Aortic smooth muscle cell (primary cell): ENCODE results near the gene RNF224. TPM values are rescaled to one million over a fixed set of nuclear protein-coding genes. Genes with fewer than 3 reads are reported as not detected.

Experiments used
- total RNA-seq: library from RNA; depleted of rRNA; stranded (reverse); fragments of >200 nt; gene quantifications from 2 replicates; pipeline ENCODE4 v1.2.3, GENCODE V29; 2014

RNF224 gene
- total RNA-seq, 1 donor from 2014 or later, result 0.12 TPM

Other genes with a start within 250 kb of the RNF224 start
- 9.8 and 21.8 TPM in 2 replicates for gene PTGDS, start 250.0 kb upstream of the RNF224 start, total RNA-seq
- 0.44 and 1.6 TPM in 2 replicates for gene LCNL1, start 244.5 kb upstream of the RNF224 start, total RNA-seq
- 11.6 and 15.6 TPM in 2 replicates for gene PAXX, start 235.1 kb upstream of the RNF224 start, total RNA-seq
- gene CLIC3, start 230.9 kb upstream of the RNF224 start, total RNA-seq, result 4.8 and 5.2 TPM in 2 replicates
- gene ABCA2, start 199.3 kb upstream of the RNF224 start, total RNA-seq, result 33.4 and 40.3 TPM in 2 replicates
- not detected in 2 replicates for gene FUT7, start 195.4 kb upstream of the RNF224 start, total RNA-seq
- 21.4 and 28.4 TPM in 2 replicates for gene NPDC1, start 181.3 kb upstream of the RNF224 start, total RNA-seq
- gene ENTPD2, start 173.4 kb upstream of the RNF224 start, total RNA-seq, result not detected in 2 replicates
- gene SAPCD2, start 156.9 kb upstream of the RNF224 start, total RNA-seq, result 5.1 and 7.7 TPM in 2 replicates
- gene UAP1L1, start 150.0 kb upstream of the RNF224 start, total RNA-seq, result 14.0 and 19.0 TPM in 2 replicates
- 84.3 and 90.3 TPM in 2 replicates for gene MAN1B1, start 140.5 kb upstream of the RNF224 start, total RNA-seq
- 83.8 and 87.8 TPM in 2 replicates for gene DPP7, start 112.8 kb upstream of the RNF224 start, total RNA-seq
- gene GRIN1, start 88.3 kb upstream of the RNF224 start, total RNA-seq, result 0.06 and 0.13 TPM in 2 replicates
- not detected in 2 replicates for gene LRRC26, start 57.5 kb upstream of the RNF224 start, total RNA-seq
- not detected in 2 replicates for gene TMEM210, start 55.4 kb upstream of the RNF224 start, total RNA-seq
- 21.9 and 23.6 TPM in 2 replicates for gene ANAPC2, start 38.9 kb upstream of the RNF224 start, total RNA-seq
- 73.2 and 78.1 TPM in 2 replicates for gene SSNA1, start 38.8 kb upstream of the RNF224 start, total RNA-seq
- gene TPRN, start 26.8 kb upstream of the RNF224 start, total RNA-seq, result 5.2 and 5.8 TPM in 2 replicates
- gene TMEM203, start 21.9 kb upstream of the RNF224 start, total RNA-seq, result 28.7 and 34.1 TPM in 2 replicates
- gene NDOR1, start 21.8 kb upstream of the RNF224 start, total RNA-seq, result 3.1 and 3.3 TPM in 2 replicates
- 0.40 and 0.50 TPM in 2 replicates for gene RNF208, start 5.3 kb upstream of the RNF224 start, total RNA-seq
- gene CYSRT1, start 2.3 kb upstream of the RNF224 start, total RNA-seq, result 0.87 and 1.2 TPM in 2 replicates
- gene SLC34A3, start 3.4 kb downstream of the RNF224 start, total RNA-seq, result 0.06 and 0.13 TPM in 2 replicates
- 144 and 225 TPM in 2 replicates for gene TUBB4B, start 13.8 kb downstream of the RNF224 start, total RNA-seq
- gene STPG3, start 23.8 kb downstream of the RNF224 start, total RNA-seq, result not detected in 2 replicates
- gene NELFB, start 27.8 kb downstream of the RNF224 start, total RNA-seq, result 44.7 and 51.8 TPM in 2 replicates
- gene TOR4A, start 50.2 kb downstream of the RNF224 start, total RNA-seq, result 35.2 and 35.7 TPM in 2 replicates
- gene NRARP, start 74.8 kb downstream of the RNF224 start, total RNA-seq, result 0.25 and 0.53 TPM in 2 replicates
- 7.1 and 8.6 TPM in 2 replicates for gene EXD3, start 195.7 kb downstream of the RNF224 start, total RNA-seq
- gene NOXA1, start 195.9 kb downstream of the RNF224 start, total RNA-seq, result 0.53 and 0.56 TPM in 2 replicates
- under 0.01 and 0.06 TPM in 2 replicates for gene ENTPD8, start 213.9 kb downstream of the RNF224 start, total RNA-seq
- gene NSMF, start 231.8 kb downstream of the RNF224 start, total RNA-seq, result 14.3 and 17.3 TPM in 2 replicates